H9 (cell line): Measurements from ENCODE around the gene PCDHB10. TPM values are rescaled to one million over a fixed set of nuclear protein-coding genes. Genes with fewer than 3 reads are reported as not detected.
"Not testable (repeated sequence)": the region's sequence is repeated elsewhere in the genome, so short reads cannot be mapped to it uniquely, and the experiment has no call there.

Experiments
- DNase-seq: peaks from one replicate; pipeline ENCODE4 v3.0.0-alpha.2; 2017
- H2AFZ ChIP-seq: one replicate; pipeline ENCODE4 v1.6.1; 2013; ENCODE audit warnings: mild to moderate bottlenecking, low read length, control low read depth, moderate library complexity
- H2AK5ac ChIP-seq: 2 replicates; pipeline ENCODE4 v1.6.1; 2013; ENCODE audit warnings: low read length, control low read depth, mixed read lengths; ENCODE audit not compliant: insufficient read length
- H2BK120ac ChIP-seq: one replicate; pipeline ENCODE4 v1.6.1; 2013; ENCODE audit warnings: low read depth, mild to moderate bottlenecking, low read length, control low read depth, inconsistent platforms; ENCODE audit not compliant: poor library complexity, severe bottlenecking
- H2BK12ac ChIP-seq: 2 replicates; pipeline ENCODE4 v1.6.1; 2013; ENCODE audit warnings: low read length, control low read depth, mixed read lengths, low read depth; ENCODE audit not compliant: insufficient read length
- H2BK15ac ChIP-seq: 2 replicates; pipeline ENCODE4 v1.6.1; 2013; ENCODE audit warnings: low read depth, low read length, control low read depth
- H2BK20ac ChIP-seq: one replicate; pipeline ENCODE4 v1.6.1; 2013; ENCODE audit warnings: low read depth, mild to moderate bottlenecking, low read length, control low read depth, inconsistent platforms; ENCODE audit not compliant: poor library complexity, severe bottlenecking
- H2BK5ac ChIP-seq: 2 replicates; pipeline ENCODE4 v1.6.1; 2013; ENCODE audit warnings: low read length, control low read depth, mixed read lengths; ENCODE audit not compliant: insufficient read length
- H3K14ac ChIP-seq: 2 replicates; pipeline ENCODE4 v1.6.1; 2013; ENCODE audit warnings: low read length, control low read depth; ENCODE audit not compliant: insufficient read depth
- H3K18ac ChIP-seq: 2 replicates; pipeline ENCODE4 v1.6.1; 2013; ENCODE audit warnings: low read depth, mild to moderate bottlenecking, mixed read lengths, low read length, control low read depth; ENCODE audit not compliant: insufficient read length
- H3K23ac ChIP-seq: 2 replicates; pipeline ENCODE4 v1.6.1; 2013; ENCODE audit warnings: low read length, control low read depth, mixed read lengths, low read depth; ENCODE audit not compliant: insufficient read length
- H3K23me2 ChIP-seq: 2 replicates; pipeline ENCODE4 v1.6.1; 2013; ENCODE audit warnings: low read depth, mild to moderate bottlenecking, mixed read lengths, low read length, control low read depth; ENCODE audit not compliant: insufficient read length, poor library complexity, severe bottlenecking
- H3K27ac ChIP-seq: 2 replicates; pipeline ENCODE4 v1.5.1; 2013; ENCODE audit warnings: low read length, control low read depth, mixed read lengths, low read depth; ENCODE audit not compliant: insufficient read length
- H3K27me3 ChIP-seq: 2 replicates; pipeline ENCODE4 v1.6.1; 2013; ENCODE audit warnings: low read length, control low read depth, inconsistent platforms; ENCODE audit not compliant: insufficient read depth
- H3K4ac ChIP-seq: 2 replicates; pipeline ENCODE4 v1.6.1; 2013; ENCODE audit warnings: low read depth, mild to moderate bottlenecking, control low read depth, inconsistent platforms, low read length, moderate library complexity
- H3K4me1 ChIP-seq: 2 replicates; pipeline ENCODE4 v1.6.1; 2013; ENCODE audit warnings: low read length, control low read depth, inconsistent platforms; ENCODE audit not compliant: insufficient read depth
- H3K4me2 ChIP-seq: 2 replicates; pipeline ENCODE4 v1.6.1; 2013; ENCODE audit warnings: low read length, control low read depth, mixed read lengths; ENCODE audit not compliant: insufficient read length, insufficient read depth
- H3K56ac ChIP-seq: 2 replicates; pipeline ENCODE4 v1.6.1; 2013; ENCODE audit warnings: low read depth, mild to moderate bottlenecking, mixed read lengths, low read length, control low read depth; ENCODE audit not compliant: insufficient read length
- H3K79me1 ChIP-seq: 2 replicates; pipeline ENCODE4 v1.6.1; 2013; ENCODE audit warnings: low read depth, mild to moderate bottlenecking, moderate library complexity, low read length, control low read depth, inconsistent platforms; ENCODE audit not compliant: insufficient read depth, poor library complexity, severe bottlenecking
- H3K79me2 ChIP-seq: 2 replicates; pipeline ENCODE4 v1.6.1; 2013; ENCODE audit warnings: low read length, control low read depth, inconsistent platforms; ENCODE audit not compliant: insufficient read depth
- H3K9ac ChIP-seq: 2 replicates; pipeline ENCODE4 v1.6.1; 2013; ENCODE audit warnings: low read length, control low read depth, mixed read lengths; ENCODE audit not compliant: insufficient read length; ENCODE audit errors: extremely low read depth
- H3K9me3 ChIP-seq: one replicate; pipeline ENCODE4 v1.6.1; 2013; ENCODE audit warnings: low read depth, low read length, inconsistent platforms; ENCODE audit not compliant: control insufficient read depth
- H3T11ph ChIP-seq: one replicate; pipeline ENCODE4 v1.6.1; 2013; ENCODE audit warnings: mild to moderate bottlenecking, low read length, control low read depth, inconsistent platforms
- H4K20me1 ChIP-seq: one replicate; pipeline ENCODE4 v1.6.1; 2013; ENCODE audit not compliant: control insufficient read depth, insufficient read length, insufficient read depth
- H4K5ac ChIP-seq: 2 replicates; pipeline ENCODE4 v1.6.1; 2013; ENCODE audit warnings: low read depth, mild to moderate bottlenecking, mixed read lengths, low read length, control low read depth; ENCODE audit not compliant: insufficient read length
- H4K8ac ChIP-seq: replicated peaks from 2 replicates; pipeline ENCODE4 v1.6.1; 2013; ENCODE audit warnings: low read length, control low read depth, mixed read lengths, low read depth; ENCODE audit not compliant: insufficient read length
- H4K91ac ChIP-seq: 2 replicates; pipeline ENCODE4 v1.6.1; 2013; ENCODE audit warnings: low read depth, mild to moderate bottlenecking, moderate library complexity, mixed read lengths, low read length, control low read depth; ENCODE audit not compliant: insufficient read length
- H3K27ac Mint-ChIP-seq, 3 experiments: 2 replicates in 2 of 3; 3 replicates in 1 of 3; pipeline ENCODE4 v1.8.0; 2020 to 2021; ENCODE audit warnings: mixed read lengths in 3 of 3, mild to moderate bottlenecking in 1 of 3, moderate library complexity in 1 of 3
- H3K27me3 Mint-ChIP-seq: 2 replicates; pipeline ENCODE4 v1.8.0; 2021; ENCODE audit warnings: low read depth, mild to moderate bottlenecking, moderate library complexity, mixed read lengths
- H3K36me3 Mint-ChIP-seq, 3 experiments: 2 replicates in 2 of 3; 3 replicates in 1 of 3; pipeline ENCODE4 v1.8.0; 2020 to 2021; ENCODE audit warnings: low read depth in 3 of 3, mixed read lengths in 3 of 3; ENCODE audit not compliant: insufficient read depth in 1 of 3
- H3K4me1 Mint-ChIP-seq, 2 experiments: 2 replicates each; pipeline ENCODE4 v1.8.0; 2020; ENCODE audit warnings: mixed read lengths in 2 of 2
- H3K4me3 Mint-ChIP-seq, 2 experiments: 2 replicates in 1 of 2; 3 replicates in 1 of 2; pipeline ENCODE4 v1.8.0; 2020 to 2021; ENCODE audit warnings: mild to moderate bottlenecking in 2 of 2, mixed read lengths in 2 of 2, moderate library complexity in 1 of 2
- H3K9me3 Mint-ChIP-seq, 2 experiments: 2 replicates in 1 of 2; 3 replicates in 1 of 2; pipeline ENCODE4 v1.8.0; 2020; ENCODE audit warnings: mild to moderate bottlenecking in 2 of 2, mixed read lengths in 2 of 2, moderate library complexity in 1 of 2
- CTCF ChIP-seq: fragments of 200-600 bp; sonication (generic); conservative IDR thresholded peaks from 3 replicates; pipeline ENCODE4 v1.8.0; 2021; ENCODE audit warnings: antibody characterized with exemption, mild to moderate bottlenecking
- WGBS: extraction: QIAGEN DNeasy Blood & Tissue Kit; methylation state at CpG from one replicate; pipeline ENCODE4 v1.1.7; 2013; ENCODE audit warnings: missing lambda C conversion rate, low lambda C conversion rate, mixed read lengths; ENCODE audit not compliant: insufficient read length; ENCODE audit errors: extremely low coverage; 5-methylcytosine and 5-hydroxymethylcytosine counted together
- total RNA-seq: library from RNA; stranded (reverse); gene quantifications from 2 replicates; pipeline ENCODE4 v1.2.1, GENCODE V29; 2021

PCDHB10 gene
- total RNA-seq, 1 experiment from 2014 or later = 1.6 TPM

DNA sequence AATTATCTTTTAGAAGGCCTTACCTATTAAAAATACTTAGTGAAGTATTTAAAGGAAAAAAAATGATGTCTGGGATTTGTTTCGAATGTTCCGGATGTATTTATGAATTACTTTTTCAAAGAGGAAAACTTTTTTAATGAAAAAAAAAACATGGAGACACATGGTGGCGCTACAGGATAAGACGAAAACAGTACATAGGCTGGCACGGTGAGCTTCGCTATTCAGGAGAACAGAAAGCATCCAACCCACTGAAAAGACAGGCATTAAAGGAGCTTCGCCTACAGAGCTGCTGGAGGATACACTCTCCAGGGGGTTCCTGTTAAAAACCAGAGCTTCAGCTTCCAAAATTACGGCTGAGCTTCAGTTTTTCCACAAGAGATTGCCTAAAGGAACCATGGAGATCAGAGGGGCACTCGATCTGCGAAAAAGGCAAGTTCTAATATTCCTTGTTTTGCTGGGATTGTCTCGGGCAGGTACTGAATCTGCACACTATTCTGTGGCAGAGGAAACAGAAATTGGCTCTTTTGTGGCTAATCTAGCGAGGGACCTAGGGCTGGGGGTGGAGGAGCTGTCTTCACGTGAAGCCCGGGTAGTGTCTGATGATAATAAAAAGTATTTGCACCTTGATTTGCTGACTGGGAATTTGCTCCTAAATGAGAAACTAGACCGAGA, 31.1 kb downstream of the PCDHB10 start, which contains the start of gene PCDHB14:
Gene PCDHB14 (plus strand): TSS at position 232 of the 672 bp plus-strand sequence. CDS start 163 bp downstream, at position 395.
- Mint-ChIP-seq H3K9me3 (peaks cover 11 to 25% of the 10 kb centered on the region in 2 experiments), H3K27me3 (peaks cover 8% of the 10 kb centered on the region; the same call in 1 of the 2 replicates), H3K4me3 (peak within 1 kb of the TSS; percentile 56 to 68), H3K36me3 (peaks cover 5 to 9% (median 6%) of the 10 kb centered on the region in 3 experiments; a peak in 6 of 7 replicates), H3K27ac (peak within 1 kb of the TSS in 2 of 3 experiments; percentile 67 to 76; a peak in 4 of 7 replicates), H3K4me1 (peaks cover 6 to 13% of the 10 kb centered on the region in 2 experiments)
- Histone ChIP-seq H4K8ac (no peak within 1 kb of the TSS), H3K9ac (peak within 1 kb of the TSS; percentile 30), H3K56ac (no peak within 1 kb of the TSS), H3K27ac (no peak within 1 kb of the TSS), H4K20me1 (no peaks in the 10 kb centered on the region), H3K23me2 (peaks cover 3% of the 10 kb centered on the region), H3K4ac (no peak within 1 kb of the TSS), H4K5ac (no peak within 1 kb of the TSS), H3K9me3 (no peaks in the 10 kb centered on the region), H2BK5ac (no peak within 1 kb of the TSS), H3K27me3 (no peaks in the 10 kb centered on the region), H2AK5ac (no peak within 1 kb of the TSS), H3K23ac (no peak within 1 kb of the TSS), H3K79me1 (no peaks in the 10 kb centered on the region), H2BK12ac (no peak within 1 kb of the TSS), H2BK120ac (no peak within 1 kb of the TSS), H3K14ac (no peak within 1 kb of the TSS), H2BK15ac (no peak within 1 kb of the TSS), H3T11ph (no peak within 1 kb of the TSS), H3K4me2 (peak within 1 kb of the TSS; percentile 24), H3K4me1 (no peaks in the 10 kb centered on the region), H3K79me2 (no peaks in the 10 kb centered on the region), H2BK20ac (no peak within 1 kb of the TSS), H3K18ac (no peak within 1 kb of the TSS), H2AFZ (peak within 1 kb of the TSS; percentile 83), H4K91ac (no peak within 1 kb of the TSS)
- TF ChIP-seq CTCF = peak; percentile 79
- peak; percentile 70 for DNase-seq
- WGBS = no CpG with 5 or more reads among the region's 15 CpGs

- not testable (repeated sequence) for H2AFZ ChIP-seq, H3K14ac ChIP-seq, H2BK120ac ChIP-seq, H3K23me2 ChIP-seq, H4K8ac ChIP-seq, H3K79me1 ChIP-seq, H3K36me3 Mint-ChIP-seq, H3K9ac ChIP-seq, H3K27ac ChIP-seq, H3K4me1 ChIP-seq, H2BK15ac ChIP-seq, H3K27me3 Mint-ChIP-seq, H4K20me1 ChIP-seq, H2BK12ac ChIP-seq, H3K79me2 ChIP-seq, H4K91ac ChIP-seq, H3K56ac ChIP-seq, H3K9me3 ChIP-seq, H2BK5ac ChIP-seq, H3K27ac Mint-ChIP-seq, H2AK5ac ChIP-seq, H3K4me2 ChIP-seq, H3K4ac ChIP-seq, H3T11ph ChIP-seq, H3K27me3 ChIP-seq, H3K18ac ChIP-seq, H2BK20ac ChIP-seq, DNase-seq, H3K23ac ChIP-seq, H4K5ac ChIP-seq, H3K4me3 Mint-ChIP-seq
- peaks cover 12 to 19% of the 10 kb centered on the region in 2 experiments for H3K4me1 Mint-ChIP-seq
- no CpG with 5 or more reads among the region's 40 CpGs for WGBS
- H3K9me3 Mint-ChIP-seq = peaks cover 11 to 30% of the 10 kb centered on the region in 2 experiments
Measured at GRCh38 chr5:141224844-141225243, 32.7 kb downstream of the PCDHB10 start.
